ENCODE data around the gene TACR1. TPM values are rescaled to one million over a fixed set of nuclear protein-coding genes. Genes with fewer than 3 reads are reported as not detected.

Gene TACR1
- total and polyA plus RNA-seq, 2 donors (not counting 1 experiment from before 2014, with no cell fraction given), result 0.01 to 0.05 TPM

DNA sequence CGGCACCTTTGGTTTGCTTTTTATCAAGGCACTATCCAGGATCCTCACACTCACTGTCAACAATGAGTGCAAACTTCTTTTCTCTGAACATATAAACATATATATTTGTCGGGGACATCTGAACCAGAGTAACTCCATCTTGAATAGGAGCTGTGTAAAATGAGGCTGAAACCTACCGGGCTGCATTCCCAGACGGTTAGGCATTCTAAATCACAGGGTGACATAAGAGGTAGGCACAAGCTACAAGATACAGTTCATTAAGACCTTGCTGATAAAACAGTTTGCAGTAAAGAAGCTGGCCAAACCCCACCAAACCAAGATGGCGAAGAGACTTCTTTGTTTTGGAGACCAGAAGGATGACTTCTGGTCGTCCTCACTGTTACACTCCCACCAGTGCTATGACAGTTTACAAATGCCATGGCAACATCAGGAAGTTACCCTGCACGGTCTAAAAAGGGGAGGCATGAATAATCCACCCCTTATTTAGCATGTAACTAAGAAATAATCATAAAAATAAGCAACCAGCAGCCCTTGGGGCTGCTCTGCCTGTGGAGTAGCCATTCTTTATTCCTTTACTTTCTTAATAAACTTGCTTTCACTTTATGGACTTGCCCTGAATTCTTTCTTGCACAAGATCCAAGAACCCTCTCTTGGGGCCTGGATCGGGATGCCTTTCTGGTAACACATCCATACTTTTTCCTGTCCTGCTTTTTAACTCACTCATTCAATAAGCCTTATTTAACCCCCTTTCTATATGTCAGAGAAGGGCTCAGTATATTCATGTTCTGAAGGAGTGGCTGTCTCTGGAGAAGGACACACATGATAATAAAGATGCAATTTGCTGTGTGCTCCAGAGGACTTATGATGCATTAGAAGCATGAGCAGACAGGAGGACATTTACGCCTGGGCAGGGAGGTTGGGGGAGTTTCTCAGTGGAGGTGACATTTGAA is 65.4 kb downstream of the TACR1 start:
- Mint-ChIP-seq H3K27me3 (peaks cover 4% of the 10 kb centered on the region), H3K4me1 (no peaks in the 10 kb centered on the region), H3K27ac (no peak overlapping the region), H3K4me3 (no peak overlapping the region), H3K9me3 (ENCODE audit: insufficient read depth) (no peaks in the 10 kb centered on the region)
- H4K20me1 ChIP-seq (ENCODE audit: control insufficient read depth, insufficient read depth, low read length, poor library complexity, severe bottlenecking), result no peaks in the 10 kb centered on the region
- no peaks in the 10 kb centered on the region for H3K79me2 ChIP-seq (ENCODE audit: control insufficient read depth, insufficient read depth, low read length)
- intact Hi-C loops (cut with micrococcal nuclease), result no loop called here
- no peak overlapping the region for H2AFZ ChIP-seq (ENCODE audit: insufficient read depth, low read depth, low read length, poor library complexity, severe bottlenecking)
- POLR2A ChIA-PET, result no interaction called here
- no peaks in the 10 kb centered on the region for H3K36me3 ChIP-seq (replicated peaks in 1 of 2; ENCODE audit: control extremely low read depth in 1 of 2, control insufficient read depth in 1 of 2, extremely low read depth in 1 of 2, insufficient read depth in 2 of 2, low read length in 1 of 2)
- ATAC-seq (ENCODE audit: low read depth), result no peak
- H3K27me3 ChIP-seq (replicated peaks in 1 of 4; ENCODE audit: control extremely low read depth in 1 of 4, control insufficient read depth in 3 of 4, insufficient read depth in 4 of 4, low read length in 3 of 4), result no peaks in the 10 kb centered on the region
- TF ChIP-seq EZH2 (IDR thresholded peaks at IDR 0.05; ENCODE audit: borderline replicate concordance, insufficient read depth, low read depth, low read length, poor library complexity, severe bottlenecking), result no peak
- TF ChIP-seq, protein P1, sequence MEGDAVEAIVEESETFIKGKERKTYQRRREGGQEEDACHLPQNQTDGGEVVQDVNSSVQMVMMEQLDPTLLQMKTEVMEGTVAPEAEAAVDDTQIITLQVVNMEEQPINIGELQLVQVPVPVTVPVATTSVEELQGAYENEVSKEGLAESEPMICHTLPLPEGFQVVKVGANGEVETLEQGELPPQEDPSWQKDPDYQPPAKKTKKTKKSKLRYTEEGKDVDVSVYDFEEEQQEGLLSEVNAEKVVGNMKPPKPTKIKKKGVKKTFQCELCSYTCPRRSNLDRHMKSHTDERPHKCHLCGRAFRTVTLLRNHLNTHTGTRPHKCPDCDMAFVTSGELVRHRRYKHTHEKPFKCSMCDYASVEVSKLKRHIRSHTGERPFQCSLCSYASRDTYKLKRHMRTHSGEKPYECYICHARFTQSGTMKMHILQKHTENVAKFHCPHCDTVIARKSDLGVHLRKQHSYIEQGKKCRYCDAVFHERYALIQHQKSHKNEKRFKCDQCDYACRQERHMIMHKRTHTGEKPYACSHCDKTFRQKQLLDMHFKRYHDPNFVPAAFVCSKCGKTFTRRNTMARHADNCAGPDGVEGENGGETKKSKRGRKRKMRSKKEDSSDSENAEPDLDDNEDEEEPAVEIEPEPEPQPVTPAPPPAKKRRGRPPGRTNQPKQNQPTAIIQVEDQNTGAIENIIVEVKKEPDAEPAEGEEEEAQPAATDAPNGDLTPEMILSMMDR (IDR thresholded peaks at IDR 0.05), result no peak
- WGBS (ENCODE audit: insufficient coverage), result 93% methylated on average over 5 of the region's 9 CpGs
- H3K27ac ChIP-seq (ENCODE audit: low read length in 2 of 2), result no peak overlapping the region
- CTCF ChIA-PET, result no interaction called here
- no peak for DNase-seq
- no peaks in the 10 kb centered on the region for H3K4me1 ChIP-seq (ENCODE audit: control insufficient read depth in 2 of 2, insufficient read depth in 2 of 2, low read length in 2 of 2)
- no peaks in the 10 kb centered on the region for H3K9me3 ChIP-seq (ENCODE audit: control extremely low read depth in 1 of 3, control insufficient read depth in 2 of 3, insufficient read depth in 1 of 3, low read length in 2 of 3)
- no peak overlapping the region for H3K4me3 ChIP-seq (ENCODE audit: control extremely low read depth in 1 of 5, extremely low read depth in 1 of 5, insufficient read depth in 1 of 5, low read depth in 2 of 5, low read length in 4 of 5)
- no peak overlapping the region for H3K9ac ChIP-seq (ENCODE audit: low read length)
- no peak overlapping the region for H3K4me2 ChIP-seq (replicated peaks; ENCODE audit: low read depth, low read length, poor library complexity, severe bottlenecking)

DNA sequence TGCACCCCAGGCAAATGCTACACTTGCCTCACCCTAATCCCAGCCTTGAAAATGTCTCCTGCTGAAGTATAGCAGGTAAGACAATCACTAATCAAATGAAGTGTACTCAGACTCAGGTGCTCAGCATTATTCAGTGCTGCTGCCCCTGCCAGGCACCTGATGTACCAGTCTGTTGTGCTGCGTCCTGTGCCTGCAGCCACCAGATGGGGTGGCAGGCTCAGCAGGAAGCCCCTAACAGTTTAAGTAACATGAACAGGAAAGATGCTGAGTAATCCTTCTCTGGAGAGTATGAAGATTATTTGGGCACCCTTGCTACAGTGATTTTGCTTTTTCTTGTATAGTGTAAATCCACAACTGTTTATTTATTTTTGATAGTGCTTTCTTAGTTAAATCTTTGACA is 69.1 kb downstream of the TACR1 start:
- Mint-ChIP-seq H3K27me3 (no peaks in the 10 kb centered on the region), H3K4me3 (no peak overlapping the region), H3K9me3 (ENCODE audit: insufficient read depth) (no peaks in the 10 kb centered on the region), H3K27ac (no peak overlapping the region), H3K4me1 (no peaks in the 10 kb centered on the region)
- Histone ChIP-seq H2AFZ (ENCODE audit: insufficient read depth, low read depth, low read length, poor library complexity, severe bottlenecking) (no peak overlapping the region), H3K9me3 (ENCODE audit: control extremely low read depth in 1 of 3, control insufficient read depth in 2 of 3, insufficient read depth in 1 of 3, low read length in 2 of 3) (peaks cover 0 to 3% (median 3%) of the 10 kb centered on the region in 3 donors), H3K36me3 (replicated peaks in 1 of 2; ENCODE audit: control extremely low read depth in 1 of 2, control insufficient read depth in 1 of 2, extremely low read depth in 1 of 2, insufficient read depth in 2 of 2, low read length in 1 of 2) (no peaks in the 10 kb centered on the region), H3K9ac (ENCODE audit: low read length) (no peak overlapping the region), H3K4me1 (ENCODE audit: control insufficient read depth in 2 of 2, insufficient read depth in 2 of 2, low read length in 2 of 2) (no peaks in the 10 kb centered on the region), H3K4me2 (replicated peaks; ENCODE audit: low read depth, low read length, poor library complexity, severe bottlenecking) (no peak overlapping the region), H3K4me3 (ENCODE audit: control extremely low read depth in 1 of 5, extremely low read depth in 1 of 5, insufficient read depth in 1 of 5, low read depth in 2 of 5, low read length in 4 of 5) (no peak overlapping the region), H3K27me3 (replicated peaks in 1 of 4; ENCODE audit: control extremely low read depth in 1 of 4, control insufficient read depth in 3 of 4, insufficient read depth in 4 of 4, low read length in 3 of 4) (no peaks in the 10 kb centered on the region), H3K27ac (ENCODE audit: low read length in 2 of 2) (no peak overlapping the region), H4K20me1 (ENCODE audit: control insufficient read depth, insufficient read depth, low read length, poor library complexity, severe bottlenecking) (no peaks in the 10 kb centered on the region), H3K79me2 (ENCODE audit: control insufficient read depth, insufficient read depth, low read length) (no peaks in the 10 kb centered on the region)
- intact Hi-C loops (cut with micrococcal nuclease), result no loop called here
- WGBS (ENCODE audit: insufficient coverage), result 0% methylated on average over 1 of the region's 1 CpG
- ATAC-seq (ENCODE audit: low read depth) (no peak), DNase-seq (no peak)
- TF ChIP-seq, protein P1 (IDR thresholded peaks at IDR 0.05), result no peak
- no peak for TF ChIP-seq EZH2 (IDR thresholded peaks at IDR 0.05; ENCODE audit: borderline replicate concordance, insufficient read depth, low read depth, low read length, poor library complexity, severe bottlenecking)
- ChIA-PET CTCF (interaction anchor here (1.0 to 1.9 kb wide), 2 partner anchors 65 to 479 kb away, joined by 4 read pairs; no protein-coding TSS in a partner anchor), POLR2A (no interaction called here)

All from B cell (primary cell).